Activated CD8-positive, alpha-beta T cell treated with anti-CD3 and anti-CD28 coated beads for 36 hours (primary cell): ENCODE results near the gene BRF1. TPM values are rescaled to one million over a fixed set of nuclear protein-coding genes. Genes with fewer than 3 reads are reported as not detected.

Experiments
- ATAC-seq: fragments of 200-7000 bp; cut with Tn5 transposase; one replicate; pipeline ENCODE4 v1.10.0; 2021; ENCODE audit warnings: mild to moderate bottlenecking, moderate library complexity
- CTCF ChIA-PET: fragments of 350-600 bp; sonication (Branson Sonifier 250); formaldehyde crosslinking; loops from one replicate; lab custom pipeline; 2021; ENCODE audit warnings: antibody characterized with exemption; lab: Charles Lee
- POLR2A ChIA-PET: fragments of 350-600 bp; sonication (Branson Sonifier 250); formaldehyde crosslinking; loops from one replicate; lab custom pipeline; 2021; ENCODE audit warnings: antibody characterized with exemption; lab: Charles Lee
- DNase-seq: peaks from one replicate; pipeline ENCODE4 v3.0.0-alpha.2; 2020
- H3K27ac Mint-ChIP-seq: one replicate; pipeline ENCODE4 v1.8.0; 2021; ENCODE audit warnings: mild to moderate bottlenecking, mixed read lengths
- H3K27me3 Mint-ChIP-seq: one replicate; pipeline ENCODE4 v1.8.0; 2021; ENCODE audit warnings: mixed read lengths
- H3K36me3 Mint-ChIP-seq: one replicate; pipeline ENCODE4 v1.8.0; 2021; ENCODE audit warnings: low read depth, mixed read lengths
- H3K4me1 Mint-ChIP-seq: one replicate; pipeline ENCODE4 v1.8.0; 2021; ENCODE audit warnings: low read depth, mixed read lengths
- H3K4me3 Mint-ChIP-seq: one replicate; pipeline ENCODE4 v1.8.0; 2021; ENCODE audit warnings: mild to moderate bottlenecking, moderate library complexity, mixed read lengths
- H3K9me3 Mint-ChIP-seq: one replicate; pipeline ENCODE4 v1.8.0; 2021; ENCODE audit warnings: mixed read lengths
- intact Hi-C: fragments of 100-400 bp; cut with micrococcal nuclease; formaldehyde crosslinking; loops from one replicate; pipeline ENCODE4 v1.10.0; 2022
- total RNA-seq, 2 experiments: library from RNA; stranded (reverse); gene quantifications; one replicate each; pipeline ENCODE4 v1.2.3, GENCODE V29; 2021
- TF ChIP-seq, protein P1 (sequence below): fragments of 200-600 bp; IDR thresholded peaks from one replicate; pipeline ENCODE4 v1.8.0; 2022; ENCODE audit warnings: antibody characterized with exemption, mild to moderate bottlenecking

The BRF1 gene
- total RNA-seq, 2 experiments from 2014 or later: 25.3 to 26.6 TPM

DNA sequence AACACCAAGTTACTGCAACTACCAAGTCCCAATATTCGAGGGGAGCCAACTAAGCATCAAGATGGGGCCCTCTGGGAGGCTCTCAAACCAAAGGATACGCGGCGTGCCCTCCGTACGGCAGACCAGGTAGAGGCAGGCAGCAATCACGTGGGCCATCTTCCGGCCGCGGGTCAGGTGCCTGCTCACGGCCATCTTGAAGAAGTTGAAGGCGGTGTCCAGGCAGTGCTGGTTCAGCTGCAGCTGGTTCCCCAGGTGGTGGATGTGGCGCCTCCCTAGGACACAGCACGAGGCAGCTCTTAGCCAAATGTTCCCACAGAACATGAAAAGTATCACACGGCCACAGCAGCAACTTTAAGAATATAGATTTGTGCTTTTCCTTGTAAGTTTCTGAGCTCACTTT is 28.2 kb downstream of the BRF1 start:
- TF ChIP-seq, protein P1, sequence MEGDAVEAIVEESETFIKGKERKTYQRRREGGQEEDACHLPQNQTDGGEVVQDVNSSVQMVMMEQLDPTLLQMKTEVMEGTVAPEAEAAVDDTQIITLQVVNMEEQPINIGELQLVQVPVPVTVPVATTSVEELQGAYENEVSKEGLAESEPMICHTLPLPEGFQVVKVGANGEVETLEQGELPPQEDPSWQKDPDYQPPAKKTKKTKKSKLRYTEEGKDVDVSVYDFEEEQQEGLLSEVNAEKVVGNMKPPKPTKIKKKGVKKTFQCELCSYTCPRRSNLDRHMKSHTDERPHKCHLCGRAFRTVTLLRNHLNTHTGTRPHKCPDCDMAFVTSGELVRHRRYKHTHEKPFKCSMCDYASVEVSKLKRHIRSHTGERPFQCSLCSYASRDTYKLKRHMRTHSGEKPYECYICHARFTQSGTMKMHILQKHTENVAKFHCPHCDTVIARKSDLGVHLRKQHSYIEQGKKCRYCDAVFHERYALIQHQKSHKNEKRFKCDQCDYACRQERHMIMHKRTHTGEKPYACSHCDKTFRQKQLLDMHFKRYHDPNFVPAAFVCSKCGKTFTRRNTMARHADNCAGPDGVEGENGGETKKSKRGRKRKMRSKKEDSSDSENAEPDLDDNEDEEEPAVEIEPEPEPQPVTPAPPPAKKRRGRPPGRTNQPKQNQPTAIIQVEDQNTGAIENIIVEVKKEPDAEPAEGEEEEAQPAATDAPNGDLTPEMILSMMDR: no peak
- no peak overlapping the region for H3K4me3 Mint-ChIP-seq
- intact Hi-C loops: no loop called here
- no peaks in the 10 kb centered on the region for H3K4me1 Mint-ChIP-seq
- no peaks in the 10 kb centered on the region for H3K9me3 Mint-ChIP-seq
- POLR2A ChIA-PET: no interaction called here
- H3K36me3 Mint-ChIP-seq: no peaks in the 10 kb centered on the region
- H3K27ac Mint-ChIP-seq: no peak overlapping the region
- DNase-seq: no peak
- no peak for ATAC-seq
- CTCF ChIA-PET: no interaction called here
- H3K27me3 Mint-ChIP-seq: no peaks in the 10 kb centered on the region

DNA sequence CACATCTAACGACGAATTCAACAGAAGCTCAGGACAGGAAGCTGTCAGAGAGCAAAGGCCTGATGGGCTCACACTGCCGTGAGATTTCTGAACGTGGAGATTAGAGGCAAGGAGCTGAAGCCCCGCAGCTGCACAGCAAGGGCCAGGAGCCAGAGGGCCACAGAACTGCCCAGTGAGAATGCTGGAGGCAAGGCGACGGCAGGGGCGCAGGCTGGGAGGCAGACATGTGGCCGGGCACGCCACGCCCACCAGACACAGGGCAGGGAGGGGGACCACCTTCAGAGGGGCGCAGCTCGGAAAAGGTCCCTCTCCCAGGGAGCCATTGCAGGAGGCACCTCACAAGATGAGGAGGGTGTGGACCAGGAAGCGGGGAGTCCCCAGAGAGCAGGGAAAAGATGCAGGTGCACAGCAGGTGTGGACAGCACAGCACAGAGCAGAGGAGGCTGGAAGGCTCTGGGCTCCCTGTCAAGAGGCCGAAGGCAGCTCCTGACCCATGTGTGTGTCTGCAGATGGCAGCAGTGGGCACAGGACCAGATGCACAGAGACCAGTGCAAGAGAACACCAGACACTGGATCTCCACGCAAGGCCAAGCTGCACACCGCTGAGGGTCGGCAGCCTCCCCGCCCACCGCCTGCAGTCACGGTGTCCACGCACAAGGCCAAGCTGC is 29.4 kb downstream of the BRF1 start:
- intact Hi-C loops: no loop called here
- CTCF ChIA-PET: interaction anchor here (0.7 kb wide), 1 partner anchor 12 kb away, joined by 4 read pairs; no protein-coding TSS in a partner anchor
- TF ChIP-seq, protein P1: no peak

DNA sequence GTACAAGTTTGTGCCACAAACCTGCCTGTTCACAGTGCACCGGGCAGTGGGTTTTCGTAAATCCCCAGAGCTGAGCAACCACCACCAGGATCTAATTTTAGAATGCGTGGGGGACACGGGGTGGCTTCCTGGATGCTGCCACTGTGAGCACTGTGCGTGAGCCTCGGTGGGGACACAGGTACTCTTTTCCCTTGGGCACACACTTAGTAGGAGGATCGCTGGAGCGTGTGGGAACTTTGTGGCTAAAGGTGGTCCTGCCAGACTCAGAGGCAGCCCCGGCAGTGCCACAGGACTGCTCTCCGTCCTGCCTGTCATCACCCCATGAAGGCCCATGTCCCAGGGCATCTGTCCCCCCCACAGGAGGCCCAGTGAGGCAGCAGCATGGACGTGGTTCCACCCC is 31.4 kb downstream of the BRF1 start:
- no peak for ATAC-seq
- Mint-ChIP-seq H3K4me3 (no peak overlapping the region), H3K9me3 (no peaks in the 10 kb centered on the region), H3K27ac (no peak overlapping the region), H3K36me3 (peaks cover 3% of the 10 kb centered on the region), H3K4me1 (no peaks in the 10 kb centered on the region), H3K27me3 (no peaks in the 10 kb centered on the region)
- intact Hi-C loops: no loop called here
- DNase-seq: no peak
- ChIA-PET CTCF (interaction anchor here (0.9 kb wide), 1 partner anchor 13 kb away, joined by 4 read pairs; no protein-coding TSS in a partner anchor), POLR2A (interaction anchor here (1.1 kb wide), 1 partner anchor 9 kb away, joined by 3 read pairs; no protein-coding TSS in a partner anchor)
- TF ChIP-seq, protein P1: no peak

More for the DNA sequence above, 29.4 kb downstream of the BRF1 start:
- H3K4me1 Mint-ChIP-seq: no peaks in the 10 kb centered on the region
- no peaks in the 10 kb centered on the region for H3K9me3 Mint-ChIP-seq
- H3K4me3 Mint-ChIP-seq: no peak overlapping the region
- no peaks in the 10 kb centered on the region for H3K36me3 Mint-ChIP-seq
- POLR2A ChIA-PET: interaction anchor here (1.3 kb wide), 1 partner anchor 12 kb away, joined by 4 read pairs; no protein-coding TSS in a partner anchor
- ATAC-seq: no peak
- no peak for DNase-seq
- no peak overlapping the region for H3K27ac Mint-ChIP-seq
- no peaks in the 10 kb centered on the region for H3K27me3 Mint-ChIP-seq

DNA sequence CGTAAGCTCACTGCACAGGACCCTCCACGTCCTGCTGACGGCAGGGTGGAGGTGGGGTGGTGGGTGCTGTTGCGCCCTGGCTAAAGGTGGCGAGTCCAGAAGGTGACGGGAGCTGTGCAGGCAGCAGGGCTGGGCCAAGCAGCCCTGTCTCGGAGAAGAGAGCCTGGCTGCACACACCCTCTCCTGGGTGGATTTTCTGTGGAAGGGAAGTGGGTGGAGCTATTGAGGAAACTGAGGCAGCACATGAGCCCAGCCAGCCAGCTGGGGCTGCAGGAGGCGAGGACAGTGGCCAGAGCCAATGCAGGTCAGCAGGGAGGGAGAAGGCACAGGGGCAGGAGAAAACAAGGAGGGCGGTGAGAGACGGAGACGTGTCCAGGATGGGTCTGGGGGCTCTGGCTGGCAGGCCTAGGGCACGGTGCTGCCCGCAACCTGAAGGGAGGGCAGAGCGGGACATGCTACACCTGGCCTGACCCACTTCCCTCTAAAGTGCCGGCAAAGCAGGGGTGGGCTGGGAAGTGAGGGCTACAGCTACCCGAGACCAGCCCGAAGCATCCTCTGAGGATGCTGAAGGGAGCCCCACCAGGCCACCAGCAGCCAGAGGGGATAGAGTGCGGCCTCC is 32.0 kb downstream of the BRF1 start:
- no peak for ATAC-seq
- POLR2A ChIA-PET: interaction anchor here (1.1 kb wide), 1 partner anchor 10 kb away, joined by 3 read pairs; no protein-coding TSS in a partner anchor
- TF ChIP-seq, protein P1: no peak
- no peaks in the 10 kb centered on the region for H3K4me1 Mint-ChIP-seq
- CTCF ChIA-PET: interaction anchor here (0.9 kb wide), 1 partner anchor 13 kb away, joined by 4 read pairs; no protein-coding TSS in a partner anchor
- H3K36me3 Mint-ChIP-seq: peaks cover 6% of the 10 kb centered on the region
- no peaks in the 10 kb centered on the region for H3K27me3 Mint-ChIP-seq
- intact Hi-C loops: no loop called here
- no peak overlapping the region for H3K27ac Mint-ChIP-seq
- DNase-seq: no peak
- H3K4me3 Mint-ChIP-seq: no peak overlapping the region
- no peaks in the 10 kb centered on the region for H3K9me3 Mint-ChIP-seq
